WTC11 (cell line): Measurements from ENCODE around the gene GPR183. TPM values are rescaled to one million over a fixed set of nuclear protein-coding genes. Genes with fewer than 3 reads are reported as not detected.

ENCODE experiments used
- ATAC-seq: fragments of 200-7000 bp; cut with Tn5 transposase; 2 replicates; pipeline ENCODE4 v1.10.0; 2021; ENCODE audit warnings: mild to moderate bottlenecking, moderate library complexity
- CTCF ChIA-PET: fragments of 300-600 bp; sonication (Branson Sonifier 250); formaldehyde crosslinking; loops from one replicate; lab custom pipeline; 2021; ENCODE audit warnings: antibody characterized with exemption; lab: Charles Lee
- POLR2A ChIA-PET: fragments of 350-600 bp; sonication (Branson Sonifier 250); formaldehyde crosslinking; loops from one replicate; lab custom pipeline; 2021; ENCODE audit warnings: antibody characterized with exemption; lab: Charles Lee
- DNase-seq: peaks from one replicate; pipeline ENCODE4 v3.0.0; 2021; ENCODE audit warnings: low spot score
- H3K27ac Mint-ChIP-seq: 2 replicates; pipeline ENCODE4 v1.8.0; 2021; ENCODE audit warnings: mixed read lengths
- H3K27me3 Mint-ChIP-seq: 2 replicates; pipeline ENCODE4 v1.8.0; 2021; ENCODE audit warnings: low read depth, mild to moderate bottlenecking, moderate library complexity, mixed read lengths
- H3K36me3 Mint-ChIP-seq: 2 replicates; pipeline ENCODE4 v1.8.0; 2021; ENCODE audit warnings: mixed read lengths
- H3K4me1 Mint-ChIP-seq: 2 replicates; pipeline ENCODE4 v1.8.0; 2022; ENCODE audit warnings: mixed read lengths
- H3K4me3 Mint-ChIP-seq: 2 replicates; pipeline ENCODE4 v1.8.0; 2021; ENCODE audit warnings: mild to moderate bottlenecking, moderate library complexity, mixed read lengths
- H3K9me3 Mint-ChIP-seq: 2 replicates; pipeline ENCODE4 v1.8.0; 2021; ENCODE audit warnings: mixed read lengths
- CBFB ChIP-seq: sonication (generic); formaldehyde crosslinking; IDR thresholded peaks from 2 replicates; pipeline ENCODE4 v1.8.1; 2022; ENCODE audit warnings: mild to moderate bottlenecking, low read depth, missing genetic modification reagents
- E2F1 ChIP-seq: sonication (generic); formaldehyde crosslinking; IDR thresholded peaks from 2 replicates; pipeline ENCODE4 v1.8.0; 2022; ENCODE audit warnings: mild to moderate bottlenecking, missing genetic modification reagents
- EMX1 ChIP-seq: fragments of 250-450 bp; sonication (Bioruptor Pico); IDR thresholded peaks from 2 replicates; pipeline ENCODE4 v1.8.0; 2021; ENCODE audit warnings: mild to moderate bottlenecking
- HMGA2 ChIP-seq: fragments of 250-450 bp; sonication (Bioruptor Pico); IDR thresholded peaks from 2 replicates; pipeline ENCODE4 v1.4.0; 2021; ENCODE audit warnings: mild to moderate bottlenecking, moderate library complexity
- HMGXB4 ChIP-seq: sonication (generic); formaldehyde crosslinking; IDR thresholded peaks from 2 replicates; pipeline ENCODE4 v1.8.1; 2023; ENCODE audit warnings: mild to moderate bottlenecking, moderate library complexity, missing genetic modification reagents
- NR3C1 ChIP-seq: sonication (generic); formaldehyde crosslinking; conservative IDR thresholded peaks from 2 replicates; pipeline ENCODE4 v1.8.1; 2023; ENCODE audit warnings: low read depth, mild to moderate bottlenecking, missing genetic modification reagents
- PREB ChIP-seq: sonication (generic); formaldehyde crosslinking; IDR thresholded peaks from 2 replicates; pipeline ENCODE4 v1.8.1; 2022; ENCODE audit warnings: mild to moderate bottlenecking, missing genetic modification reagents, moderate library complexity, borderline replicate concordance
- TP53 ChIP-seq: sonication (generic); formaldehyde crosslinking; IDR thresholded peaks from 2 replicates; pipeline ENCODE4 v1.8.1; 2023; ENCODE audit warnings: mild to moderate bottlenecking, missing genetic modification reagents
- ZNF219 ChIP-seq: sonication (generic); formaldehyde crosslinking; IDR thresholded peaks from 2 replicates; pipeline ENCODE4 v1.8.0; 2023; ENCODE audit warnings: missing genetic modification reagents, mild to moderate bottlenecking, borderline replicate concordance
- ZNF263 ChIP-seq: sonication (generic); formaldehyde crosslinking; IDR thresholded peaks from 2 replicates; pipeline ENCODE4 v1.8.1; 2022; ENCODE audit warnings: low read depth, mild to moderate bottlenecking, moderate library complexity, missing genetic modification reagents
- ZNF396 ChIP-seq: fragments of 250-450 bp; sonication (Bioruptor Pico); IDR thresholded peaks from 2 replicates; pipeline ENCODE4 v1.8.0; 2021; ENCODE audit warnings: mild to moderate bottlenecking, moderate library complexity, borderline replicate concordance
- ZNF671 ChIP-seq: fragments of 250-450 bp; sonication (Bioruptor Pico); IDR thresholded peaks from 2 replicates; pipeline ENCODE4 v1.8.0; 2021; ENCODE audit warnings: mild to moderate bottlenecking
- total RNA-seq: library from RNA; stranded (reverse); gene quantifications from 3 replicates; pipeline ENCODE4 v1.2.3, GENCODE V29; 2021
- TF ChIP-seq, protein P1 (sequence below): sonication (generic); formaldehyde crosslinking; IDR thresholded peaks from 2 replicates; pipeline ENCODE4 v1.8.0; 2022; ENCODE audit warnings: missing genetic modification reagents
- TF ChIP-seq, protein P2 (sequence below): fragments of 200-600 bp; IDR thresholded peaks from 2 replicates; pipeline ENCODE4 v1.8.0; 2022; ENCODE audit warnings: antibody characterized with exemption

Gene GPR183
- total RNA-seq, 1 experiment from 2014 or later = 0.13 TPM

DNA sequence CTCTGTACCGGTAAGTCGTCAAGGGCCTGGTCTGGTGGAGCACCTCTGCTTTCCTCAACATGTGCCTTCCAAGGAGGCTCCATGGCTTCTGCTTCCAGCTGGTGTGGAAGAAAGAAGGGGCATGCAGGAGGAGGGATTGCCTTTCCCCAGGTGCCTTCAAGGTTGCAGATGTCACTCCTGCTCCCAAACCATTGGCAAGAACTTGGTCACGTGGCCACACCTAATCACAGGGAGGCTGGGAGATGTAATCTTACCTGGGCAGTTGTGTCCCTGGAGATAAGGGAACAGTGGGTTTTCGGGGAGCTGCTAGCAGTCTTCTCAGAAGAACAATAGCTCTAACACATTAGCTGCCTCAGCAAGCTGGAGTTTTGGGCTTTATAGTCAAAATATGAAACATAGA is 39.3 kb downstream of the GPR183 start (continued):
- TF ChIP-seq, protein P1, sequence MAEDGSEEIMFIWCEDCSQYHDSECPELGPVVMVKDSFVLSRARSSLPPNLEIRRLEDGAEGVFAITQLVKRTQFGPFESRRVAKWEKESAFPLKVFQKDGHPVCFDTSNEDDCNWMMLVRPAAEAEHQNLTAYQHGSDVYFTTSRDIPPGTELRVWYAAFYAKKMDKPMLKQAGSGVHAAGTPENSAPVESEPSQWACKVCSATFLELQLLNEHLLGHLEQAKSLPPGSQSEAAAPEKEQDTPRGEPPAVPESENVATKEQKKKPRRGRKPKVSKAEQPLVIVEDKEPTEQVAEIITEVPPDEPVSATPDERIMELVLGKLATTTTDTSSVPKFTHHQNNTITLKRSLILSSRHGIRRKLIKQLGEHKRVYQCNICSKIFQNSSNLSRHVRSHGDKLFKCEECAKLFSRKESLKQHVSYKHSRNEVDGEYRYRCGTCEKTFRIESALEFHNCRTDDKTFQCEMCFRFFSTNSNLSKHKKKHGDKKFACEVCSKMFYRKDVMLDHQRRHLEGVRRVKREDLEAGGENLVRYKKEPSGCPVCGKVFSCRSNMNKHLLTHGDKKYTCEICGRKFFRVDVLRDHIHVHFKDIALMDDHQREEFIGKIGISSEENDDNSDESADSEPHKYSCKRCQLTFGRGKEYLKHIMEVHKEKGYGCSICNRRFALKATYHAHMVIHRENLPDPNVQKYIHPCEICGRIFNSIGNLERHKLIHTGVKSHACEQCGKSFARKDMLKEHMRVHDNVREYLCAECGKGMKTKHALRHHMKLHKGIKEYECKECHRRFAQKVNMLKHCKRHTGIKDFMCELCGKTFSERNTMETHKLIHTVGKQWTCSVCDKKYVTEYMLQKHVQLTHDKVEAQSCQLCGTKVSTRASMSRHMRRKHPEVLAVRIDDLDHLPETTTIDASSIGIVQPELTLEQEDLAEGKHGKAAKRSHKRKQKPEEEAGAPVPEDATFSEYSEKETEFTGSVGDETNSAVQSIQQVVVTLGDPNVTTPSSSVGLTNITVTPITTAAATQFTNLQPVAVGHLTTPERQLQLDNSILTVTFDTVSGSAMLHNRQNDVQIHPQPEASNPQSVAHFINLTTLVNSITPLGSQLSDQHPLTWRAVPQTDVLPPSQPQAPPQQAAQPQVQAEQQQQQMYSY (CRISPR knock-in tag) = no peak
- TF ChIP-seq E2F1 (CRISPR knock-in tag) (no peak), EMX1 (no peak), ZNF396 (CRISPR knock-in tag) (no peak), ZNF263 (CRISPR knock-in tag) (no peak), CBFB (CRISPR knock-in tag) (no peak), NR3C1 (CRISPR knock-in tag) (no peak), PREB (no peak), ZNF671 (no peak)

GRCh38 chr13:99266827-99267226 is 40.4 kb downstream of the GPR183 start:
- ATAC-seq = no peak
- H3K4me3 Mint-ChIP-seq = no peak overlapping the region
- H3K27ac Mint-ChIP-seq = no peak overlapping the region
- H3K36me3 Mint-ChIP-seq = peaks cover under 1% of the 10 kb centered on the region; the same call in 1 of the 2 replicates
- H3K4me1 Mint-ChIP-seq = peaks cover 12% of the 10 kb centered on the region
- POLR2A ChIA-PET = no interaction called here
- TF ChIP-seq HMGXB4 (CRISPR knock-in tag) = no peak
- peaks cover under 1% of the 10 kb centered on the region; the same call in 1 of the 2 replicates for H3K9me3 Mint-ChIP-seq
- H3K27me3 Mint-ChIP-seq = no peaks in the 10 kb centered on the region
- DNase-seq = no peak
- CTCF ChIA-PET = interaction anchor here (1.1 to 4.8 kb wide), 7 partner anchors 9 to 128 kb away, joined by 3 to 74 read pairs (median 8); partner anchors contain the start of gene UBAC2

GRCh38 chr13:99265821-99266426 is 41.3 kb downstream of the GPR183 start:
- ATAC-seq (peak; percentile 47; the same call in 1 of the 2 replicates), DNase-seq (no peak)
- CTCF ChIA-PET = interaction anchor here (0.6 to 4.8 kb wide), 39 partner anchors 9 to 438 kb away, joined by 3 to 74 read pairs (median 3); partner anchors contain the start of gene UBAC2
- Mint-ChIP-seq H3K9me3 (no peaks in the 10 kb centered on the region), H3K27me3 (no peaks in the 10 kb centered on the region), H3K27ac (no peak overlapping the region), H3K36me3 (no peaks in the 10 kb centered on the region), H3K4me3 (no peak overlapping the region), H3K4me1 (peaks cover 12% of the 10 kb centered on the region)
- TF ChIP-seq, protein P2, sequence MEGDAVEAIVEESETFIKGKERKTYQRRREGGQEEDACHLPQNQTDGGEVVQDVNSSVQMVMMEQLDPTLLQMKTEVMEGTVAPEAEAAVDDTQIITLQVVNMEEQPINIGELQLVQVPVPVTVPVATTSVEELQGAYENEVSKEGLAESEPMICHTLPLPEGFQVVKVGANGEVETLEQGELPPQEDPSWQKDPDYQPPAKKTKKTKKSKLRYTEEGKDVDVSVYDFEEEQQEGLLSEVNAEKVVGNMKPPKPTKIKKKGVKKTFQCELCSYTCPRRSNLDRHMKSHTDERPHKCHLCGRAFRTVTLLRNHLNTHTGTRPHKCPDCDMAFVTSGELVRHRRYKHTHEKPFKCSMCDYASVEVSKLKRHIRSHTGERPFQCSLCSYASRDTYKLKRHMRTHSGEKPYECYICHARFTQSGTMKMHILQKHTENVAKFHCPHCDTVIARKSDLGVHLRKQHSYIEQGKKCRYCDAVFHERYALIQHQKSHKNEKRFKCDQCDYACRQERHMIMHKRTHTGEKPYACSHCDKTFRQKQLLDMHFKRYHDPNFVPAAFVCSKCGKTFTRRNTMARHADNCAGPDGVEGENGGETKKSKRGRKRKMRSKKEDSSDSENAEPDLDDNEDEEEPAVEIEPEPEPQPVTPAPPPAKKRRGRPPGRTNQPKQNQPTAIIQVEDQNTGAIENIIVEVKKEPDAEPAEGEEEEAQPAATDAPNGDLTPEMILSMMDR = peak; percentile 49; the same call in 1 of the 2 replicates
- TF ChIP-seq HMGA2 (CRISPR knock-in tag) = peak; percentile 89
- TF ChIP-seq ZNF219 (CRISPR knock-in tag) = no peak
- TF ChIP-seq TP53 (CRISPR knock-in tag) = no peak
- POLR2A ChIA-PET = no interaction called here
